Cardiac muscle cell (in vitro differentiated cells and primary cell): ENCODE results near the gene HS6ST3. TPM values are rescaled to one million over a fixed set of nuclear protein-coding genes. Genes with fewer than 3 reads are reported as not detected.
A peak's percentile ranks its signal among the peaks of the same experiment; 100 is the strongest.
"Not testable (repeated sequence)": the region's sequence is repeated elsewhere in the genome, so short reads cannot be mapped to it uniquely, and the experiment has no call there.

Source experiments
- DNase-seq, 2 donors: peaks; one replicate each; pipeline versions ENCODE4 v3.0.0 to v3.0.0-alpha.2; 2010 to 2017; ENCODE audit warnings: low read depth in 1 of 2, low spot score in 1 of 2
- H3K27ac ChIP-seq: fragments of 200-600 bp; sonication (generic); 2 replicates; pipeline ENCODE4 v1.5.1; 2016
- H3K27me3 ChIP-seq: fragments of 200-600 bp; sonication (generic); 2 replicates; pipeline ENCODE4 v1.6.0; 2016; ENCODE audit warnings: control low read depth
- H3K36me3 ChIP-seq: fragments of 200-600 bp; sonication (generic); 2 replicates; pipeline ENCODE4 v1.5.1; 2016; ENCODE audit warnings: control low read depth
- H3K4me1 ChIP-seq: fragments of 200-600 bp; sonication (generic); 2 replicates; pipeline ENCODE4 v1.8.1; 2017; ENCODE audit warnings: low read depth, mild to moderate bottlenecking, mixed run types
- H3K4me3 ChIP-seq: fragments of 200-600 bp; sonication (generic); 2 replicates; pipeline ENCODE4 v1.5.1; 2016; ENCODE audit warnings: mild to moderate bottlenecking
- H3K9me3 ChIP-seq: fragments of 200-600 bp; sonication (generic); 2 replicates; pipeline ENCODE4 v1.5.1; 2017; ENCODE audit warnings: low read depth, mild to moderate bottlenecking, control low read depth
- CTCF ChIP-seq: IDR thresholded peaks from 2 replicates; pipeline ENCODE4 v1.5.1; 2012; ENCODE audit warnings: low read depth, mild to moderate bottlenecking, low read length
- polyA plus RNA-seq: library from polyadenylated mRNA; unstranded; fragments of >200 nt; fragmentation: Nextera tagmentation; extraction: Ambion mirVana; gene quantifications from 2 replicates; pipeline ENCODE4 v1.2.1, GENCODE V29; 2016
- total RNA-seq: library from RNA; depleted of rRNA; stranded (reverse); fragments of >200 nt; gene quantifications from 2 replicates; pipeline ENCODE4 v1.2.3, GENCODE V29; 2016

HS6ST3 gene
- total and polyA plus RNA-seq, 2 experiments from 2014 or later = 0.38 to 0.39 TPM

GRCh38 chr13:96771486-96772367 is 681.8 kb downstream of the HS6ST3 start:
- no peak for TF ChIP-seq CTCF
- no peaks in the 10 kb centered on the region for H3K27me3 ChIP-seq
- H3K4me3 ChIP-seq = no peak overlapping the region
- DNase-seq = no peak
- H3K27ac ChIP-seq = no peak overlapping the region
- no peaks in the 10 kb centered on the region for H3K9me3 ChIP-seq
- H3K4me1 ChIP-seq = peaks cover 4% of the 10 kb centered on the region
- H3K36me3 ChIP-seq = no peaks in the 10 kb centered on the region

GRCh38 chr13:96772426-96772825 is 682.5 kb downstream of the HS6ST3 start:
- H3K36me3 ChIP-seq = no peaks in the 10 kb centered on the region
- H3K27me3 ChIP-seq = no peaks in the 10 kb centered on the region
- no peak overlapping the region for H3K4me3 ChIP-seq
- peaks cover 4% of the 10 kb centered on the region for H3K4me1 ChIP-seq
- no peak for TF ChIP-seq CTCF
- no peak for DNase-seq
- H3K9me3 ChIP-seq = no peaks in the 10 kb centered on the region
- H3K27ac ChIP-seq = no peak overlapping the region

- not testable (repeated sequence) for H3K27me3 ChIP-seq, DNase-seq, H3K36me3 ChIP-seq, H3K27ac ChIP-seq, H3K9me3 ChIP-seq, H3K4me1 ChIP-seq, H3K4me3 ChIP-seq
Measured at GRCh38 chr13:96778302-96778701, 688.4 kb downstream of the HS6ST3 start.

GRCh38 chr13:96779691-96780090 is 689.8 kb downstream of the HS6ST3 start:
- Histone ChIP-seq H3K4me1 (peaks cover 9% of the 10 kb centered on the region), H3K36me3 (no peaks in the 10 kb centered on the region), H3K9me3 (no peaks in the 10 kb centered on the region), H3K4me3 (no peak overlapping the region), H3K27me3 (no peaks in the 10 kb centered on the region), H3K27ac (no peak overlapping the region)
- TF ChIP-seq CTCF = no peak
- no peak for DNase-seq

DNA sequence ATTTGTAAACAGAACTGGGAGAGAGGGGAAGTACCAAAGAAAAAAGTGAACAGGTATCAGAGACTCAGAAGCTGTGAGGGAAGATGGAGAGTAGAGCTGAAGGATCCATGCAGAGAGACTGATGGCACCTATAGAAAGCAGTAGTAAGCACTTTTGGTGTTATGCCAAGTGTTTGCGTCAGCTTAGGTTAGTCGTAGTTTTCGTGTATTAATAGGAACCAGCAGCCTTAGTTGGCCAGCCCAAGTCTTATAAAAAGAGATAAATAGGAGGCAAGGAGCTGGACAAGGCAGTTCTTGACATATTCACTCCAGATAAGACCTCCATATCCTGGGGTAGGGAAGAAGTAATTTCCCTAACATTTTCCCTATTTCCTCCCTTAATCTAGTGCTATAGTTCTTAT is 690.2 kb downstream of the HS6ST3 start:
- H3K4me1 ChIP-seq = peaks cover 9% of the 10 kb centered on the region

More for the DNA sequence above, 690.2 kb downstream of the HS6ST3 start:
- Histone ChIP-seq H3K27ac (no peak overlapping the region), H3K4me3 (no peak overlapping the region), H3K9me3 (no peaks in the 10 kb centered on the region), H3K27me3 (no peaks in the 10 kb centered on the region), H3K36me3 (no peaks in the 10 kb centered on the region)
- no peak for TF ChIP-seq CTCF
- peak in 1 of 2 donors; percentile 3 for DNase-seq
